Right hindlimb (tissue), 1 donor: Measurements from ENCODE around the gene CST7.
"Not testable (repeated sequence)": the region's sequence is repeated elsewhere in the genome, so short reads cannot be mapped to it uniquely, and the experiment has no call there.

ENCODE experiments used
- DNase-seq: peaks from one replicate; pipeline ENCODE4 v3.0.0-alpha.2; 2018

The CST7 gene

GRCh38 chr20:24948939-24949679 lies at the start of gene CST7:
Gene CST7, plus strand, starts transcription at chr20:24949269. Its CDS starts 237 bp downstream, at chr20:24949506.
- DNase-seq = no peak

GRCh38 chr20:24906806-24907205 lies 42.3 kb upstream of the CST7 start:
- no peak for DNase-seq

- no peak for DNase-seq
Observed at GRCh38 chr20:24908642-24909041, 40.4 kb upstream of the CST7 start.

- DNase-seq = no peak
Observed at GRCh38 chr20:24909086-24909780, 39.8 kb upstream of the CST7 start.

- DNase-seq = no peak
Observed at GRCh38 chr20:24909861-24910260, 39.2 kb upstream of the CST7 start.

GRCh38 chr20:24910461-24910860 lies 38.6 kb upstream of the CST7 start:
- DNase-seq = no peak

- DNase-seq = no peak
Observed at GRCh38 chr20:24911461-24911860, 37.6 kb upstream of the CST7 start.

- DNase-seq = no peak
Observed at GRCh38 chr20:24912397-24913075, 36.5 kb upstream of the CST7 start.

- DNase-seq = no peak
Observed at GRCh38 chr20:24913076-24913628, 35.9 kb upstream of the CST7 start.

GRCh38 chr20:24914388-24915241 lies 34.5 kb upstream of the CST7 start:
- no peak for DNase-seq

- no peak for DNase-seq
Observed at GRCh38 chr20:24915440-24915839, 33.6 kb upstream of the CST7 start.

- DNase-seq = no peak
Observed at GRCh38 chr20:24915892-24916291, 33.2 kb upstream of the CST7 start.

GRCh38 chr20:24916412-24916811 lies 32.7 kb upstream of the CST7 start:
- DNase-seq = no peak

- no peak for DNase-seq
Observed at GRCh38 chr20:24917056-24917455, 32.0 kb upstream of the CST7 start.

GRCh38 chr20:24917797-24918578 lies 31.1 kb upstream of the CST7 start:
- DNase-seq = peak; percentile 85

- DNase-seq = no peak
Observed at GRCh38 chr20:24918579-24919566, 30.2 kb upstream of the CST7 start.

- not testable (repeated sequence) for DNase-seq
Observed at GRCh38 chr20:24919665-24920064, 29.4 kb upstream of the CST7 start.

GRCh38 chr20:24920706-24921105 lies 28.4 kb upstream of the CST7 start:
- not testable (repeated sequence) for DNase-seq

GRCh38 chr20:24929259-24929658 lies 19.8 kb upstream of the CST7 start:
- not testable (repeated sequence) for DNase-seq
